ENCODE data around the gene GNG4.

DNA sequence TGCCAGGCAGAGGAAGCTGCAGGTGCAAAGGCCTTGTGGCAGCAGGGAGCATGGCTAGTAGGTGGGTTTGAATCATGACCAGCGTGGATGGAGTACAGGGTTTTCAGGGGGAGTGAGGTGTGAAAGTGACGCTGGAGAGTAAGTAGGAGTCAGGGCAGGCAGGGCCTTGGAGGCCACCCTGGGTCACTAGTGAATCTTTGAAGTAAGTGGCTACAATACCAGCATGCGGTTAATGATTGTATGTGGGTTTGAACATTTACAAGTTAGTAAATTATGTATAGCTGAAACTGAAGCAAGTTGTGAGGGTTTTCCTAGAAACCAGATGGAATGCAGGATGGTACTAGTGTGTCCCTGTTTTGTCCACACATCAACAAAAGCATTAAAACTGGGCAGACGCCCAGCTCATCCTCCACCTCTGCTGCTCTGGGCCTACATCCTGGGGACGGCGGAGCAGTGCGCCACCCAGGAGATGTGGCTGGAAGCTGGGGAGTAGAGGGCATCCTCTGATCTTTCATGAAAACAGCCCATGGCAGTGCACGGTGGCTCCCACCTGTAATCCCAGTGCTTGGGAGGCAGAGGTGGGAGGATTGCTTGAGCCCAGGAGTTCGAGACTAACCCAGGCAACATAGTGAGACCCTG lies 104.2 kb downstream of the GNG4 start:
- TF ChIP-seq, protein P1, sequence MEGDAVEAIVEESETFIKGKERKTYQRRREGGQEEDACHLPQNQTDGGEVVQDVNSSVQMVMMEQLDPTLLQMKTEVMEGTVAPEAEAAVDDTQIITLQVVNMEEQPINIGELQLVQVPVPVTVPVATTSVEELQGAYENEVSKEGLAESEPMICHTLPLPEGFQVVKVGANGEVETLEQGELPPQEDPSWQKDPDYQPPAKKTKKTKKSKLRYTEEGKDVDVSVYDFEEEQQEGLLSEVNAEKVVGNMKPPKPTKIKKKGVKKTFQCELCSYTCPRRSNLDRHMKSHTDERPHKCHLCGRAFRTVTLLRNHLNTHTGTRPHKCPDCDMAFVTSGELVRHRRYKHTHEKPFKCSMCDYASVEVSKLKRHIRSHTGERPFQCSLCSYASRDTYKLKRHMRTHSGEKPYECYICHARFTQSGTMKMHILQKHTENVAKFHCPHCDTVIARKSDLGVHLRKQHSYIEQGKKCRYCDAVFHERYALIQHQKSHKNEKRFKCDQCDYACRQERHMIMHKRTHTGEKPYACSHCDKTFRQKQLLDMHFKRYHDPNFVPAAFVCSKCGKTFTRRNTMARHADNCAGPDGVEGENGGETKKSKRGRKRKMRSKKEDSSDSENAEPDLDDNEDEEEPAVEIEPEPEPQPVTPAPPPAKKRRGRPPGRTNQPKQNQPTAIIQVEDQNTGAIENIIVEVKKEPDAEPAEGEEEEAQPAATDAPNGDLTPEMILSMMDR (conservative IDR thresholded peaks at IDR 0.05; ENCODE audit: low read depth, low read length) = no peak
- TF ChIP-seq, protein P2, sequence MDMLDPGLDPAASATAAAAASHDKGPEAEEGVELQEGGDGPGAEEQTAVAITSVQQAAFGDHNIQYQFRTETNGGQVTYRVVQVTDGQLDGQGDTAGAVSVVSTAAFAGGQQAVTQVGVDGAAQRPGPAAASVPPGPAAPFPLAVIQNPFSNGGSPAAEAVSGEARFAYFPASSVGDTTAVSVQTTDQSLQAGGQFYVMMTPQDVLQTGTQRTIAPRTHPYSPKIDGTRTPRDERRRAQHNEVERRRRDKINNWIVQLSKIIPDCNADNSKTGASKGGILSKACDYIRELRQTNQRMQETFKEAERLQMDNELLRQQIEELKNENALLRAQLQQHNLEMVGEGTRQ (IDR thresholded peaks at IDR 0.05; ENCODE audit: low read depth, low read length) = no peak
- no peak for TF ChIP-seq CHD1 (IDR thresholded peaks at IDR 0.05; ENCODE audit: low read depth, low read length)
- TF ChIP-seq POLR2A (IDR thresholded peaks at IDR 0.05; ENCODE audit: low read depth, low read length) = no peak
- no peak for TF ChIP-seq SMC3 (IDR thresholded peaks at IDR 0.05; ENCODE audit: low read depth, low read length)
- no peak for TF ChIP-seq RAD21 (IDR thresholded peaks at IDR 0.05; ENCODE audit: low read length)
- TF ChIP-seq CEBPB (IDR thresholded peaks at IDR 0.05; ENCODE audit: low read depth, low read length) = no peak
- TF ChIP-seq MXI1 (IDR thresholded peaks at IDR 0.05; ENCODE audit: borderline replicate concordance, low read depth, low read length) = no peak
- no peak for TF ChIP-seq RCOR1 (IDR thresholded peaks at IDR 0.05; ENCODE audit: insufficient replicate concordance, low read length)
- no peak for TF ChIP-seq NFE2L2 (IDR thresholded peaks at IDR 0.05; ENCODE audit: low read depth, low read length)
